Panc1 (cell line): ENCODE measurements around the gene MBD5. TPM values are rescaled to one million over a fixed set of nuclear protein-coding genes. Genes with fewer than 3 reads are reported as not detected.

Experiments used
- ATAC-seq: fragments of 200-7000 bp; cut with Tn5 transposase; 2 replicates; pipeline ENCODE4 v1.9.1; 2020; ENCODE audit warnings: mild to moderate bottlenecking, moderate library complexity
- BruUV-seq: library from RNA; stranded (reverse); fragments of 400-500 nt; replicated peaks from 2 replicates; lab custom pipeline; 2021; lab: Mats Ljungman, UMichigan
- CTCF ChIA-PET: fragments of 300-600 bp; sonication (Branson Sonifier 250); formaldehyde crosslinking; loops from one replicate; lab custom pipeline; 2022; ENCODE audit warnings: antibody characterized with exemption; lab: Charles Lee
- POLR2A ChIA-PET: fragments of 300-600 bp; sonication (Branson Sonifier 250); formaldehyde crosslinking; loops from one replicate; lab custom pipeline; 2022; ENCODE audit warnings: antibody characterized with exemption; lab: Charles Lee
- DNase-seq: peaks from one replicate; pipeline ENCODE4 v3.0.0-alpha.2; 2010; ENCODE audit warnings: low read depth, low spot score
- H3K27ac ChIP-seq: 2 replicates; pipeline ENCODE4 v1.5.1; 2011; ENCODE audit warnings: mild to moderate bottlenecking, low read length, inconsistent platforms
- H3K27me3 ChIP-seq: fragments of 200-500 bp; sonication (Bioruptor generic); 2 replicates; pipeline ENCODE4 v1.6.0; 2014; ENCODE audit warnings: low read length, inconsistent platforms; ENCODE audit not compliant: control insufficient read depth, insufficient read depth
- H3K36me3 ChIP-seq: fragments of 200-500 bp; sonication (Bioruptor generic); 2 replicates; pipeline ENCODE4 v1.5.1; 2014; ENCODE audit warnings: inconsistent platforms, mild to moderate bottlenecking, low read length, moderate library complexity; ENCODE audit not compliant: control insufficient read depth, insufficient read depth
- H3K4me1 ChIP-seq: 2 replicates; pipeline ENCODE4 v1.5.1; 2011; ENCODE audit warnings: inconsistent platforms, mild to moderate bottlenecking, low read length, moderate library complexity; ENCODE audit not compliant: control insufficient read depth, insufficient read depth
- H3K4me3 ChIP-seq, 2 experiments: 2 replicates each; pipeline ENCODE4 v1.5.1; 2011 to 2012; ENCODE audit warnings: low read depth in 2 of 2, low read length in 2 of 2, mild to moderate bottlenecking in 2 of 2, inconsistent platforms in 1 of 2, moderate library complexity in 1 of 2
- H3K9me3 ChIP-seq: fragments of 200-500 bp; sonication (Bioruptor generic); 2 replicates; pipeline ENCODE4 v1.5.1; 2014; ENCODE audit warnings: low read depth, mild to moderate bottlenecking, inconsistent platforms, low read length, moderate library complexity; ENCODE audit not compliant: control insufficient read depth, insufficient read depth
- POLR2AphosphoS5 ChIP-seq: IDR thresholded peaks from 2 replicates; pipeline ENCODE4 v1.6.1; 2012; ENCODE audit warnings: mild to moderate bottlenecking, low read depth, low read length, moderate library complexity
- SIN3A ChIP-seq: IDR thresholded peaks from 2 replicates; pipeline ENCODE4 v1.6.1; 2012; ENCODE audit warnings: low read depth, mild to moderate bottlenecking, low read length, moderate library complexity, borderline replicate concordance; ENCODE audit not compliant: insufficient read depth
- TCF7L2 ChIP-seq: IDR thresholded peaks from 2 replicates; pipeline ENCODE4 v1.6.1; 2011; ENCODE audit warnings: mild to moderate bottlenecking, low read depth, low read length, inconsistent platforms
- in situ Hi-C: cut with HindIII; loops from 2 replicates; pipeline ENCODE4 v1.10.0; 2016; ENCODE audit warnings: low sequenced_read_pairs, low pct_unique_long_range_greater_than_20kb
- intact Hi-C: fragments of 100-400 bp; cut with micrococcal nuclease; formaldehyde crosslinking; loops from one replicate; pipeline ENCODE4 v1.10.0; 2022; ENCODE audit not compliant: unreplicated experiment
- total RNA-seq: library from RNA; stranded (reverse); gene quantifications from one replicate; pipeline ENCODE4 v1.2.1, GENCODE V29; 2021; ENCODE audit not compliant: unreplicated experiment
- TF ChIP-seq, protein P1 (sequence below), 2 experiments: IDR thresholded peaks; 2 replicates each; pipeline ENCODE4 v1.6.1; 2011 to 2012; ENCODE audit warnings: low read depth in 2 of 2, control low read depth in 1 of 2, low read length in 1 of 2, mild to moderate bottlenecking in 1 of 2, moderate library complexity in 1 of 2; ENCODE audit not compliant: insufficient read depth in 1 of 2
- TF ChIP-seq, protein P2 (sequence below): fragments of 450-650 bp; IDR thresholded peaks from 2 replicates; pipeline ENCODE4 v1.5.1; 2017; ENCODE audit warnings: mild to moderate bottlenecking

MBD5 gene
- total RNA-seq, 1 experiment from 2014 or later: 40.2 TPM

DNA sequence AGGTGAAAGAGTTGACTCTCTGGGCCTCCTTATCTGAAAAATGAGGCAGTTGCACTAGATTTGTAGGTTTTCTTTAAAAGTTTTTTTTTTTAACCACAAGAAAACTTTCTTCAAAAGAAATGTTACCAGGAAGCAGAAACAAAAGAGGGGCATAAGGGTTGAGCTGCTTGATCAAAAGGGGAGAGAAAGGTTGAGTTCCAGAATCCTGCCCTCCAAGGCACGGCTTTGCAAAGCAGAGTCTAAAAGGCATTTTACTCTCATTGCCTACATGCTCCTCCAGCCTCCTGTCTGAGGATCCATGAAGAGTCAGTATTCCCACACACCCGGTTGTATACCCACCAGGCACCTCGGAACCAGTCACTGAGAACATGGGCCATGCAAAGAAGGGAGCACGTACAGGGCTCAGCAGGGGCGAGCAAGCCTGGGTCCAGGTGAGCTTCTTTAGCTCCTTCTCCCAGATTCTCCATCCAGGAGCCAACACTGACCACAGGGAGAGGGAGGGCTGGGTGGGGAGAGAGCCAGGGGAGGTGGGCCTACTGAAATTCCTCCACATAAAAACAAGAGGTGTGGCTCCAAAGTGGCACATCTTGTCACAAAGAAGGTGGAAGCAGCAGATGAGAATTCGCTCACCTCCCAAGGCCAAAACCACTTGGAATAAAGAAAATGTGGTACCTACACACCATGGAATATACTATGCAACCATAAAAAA is 507.6 kb downstream of the MBD5 start:
- H3K9me3 ChIP-seq: no peaks in the 10 kb centered on the region
- CTCF ChIA-PET: no interaction called here
- intact Hi-C loops (no loop called here), in situ Hi-C loops (no loop called here)
- H3K27ac ChIP-seq: no peak overlapping the region
- H3K4me1 ChIP-seq: no peaks in the 10 kb centered on the region
- TF ChIP-seq TCF7L2 (no peak), POLR2AphosphoS5 (no peak), SIN3A (no peak)
- TF ChIP-seq, protein P1, sequence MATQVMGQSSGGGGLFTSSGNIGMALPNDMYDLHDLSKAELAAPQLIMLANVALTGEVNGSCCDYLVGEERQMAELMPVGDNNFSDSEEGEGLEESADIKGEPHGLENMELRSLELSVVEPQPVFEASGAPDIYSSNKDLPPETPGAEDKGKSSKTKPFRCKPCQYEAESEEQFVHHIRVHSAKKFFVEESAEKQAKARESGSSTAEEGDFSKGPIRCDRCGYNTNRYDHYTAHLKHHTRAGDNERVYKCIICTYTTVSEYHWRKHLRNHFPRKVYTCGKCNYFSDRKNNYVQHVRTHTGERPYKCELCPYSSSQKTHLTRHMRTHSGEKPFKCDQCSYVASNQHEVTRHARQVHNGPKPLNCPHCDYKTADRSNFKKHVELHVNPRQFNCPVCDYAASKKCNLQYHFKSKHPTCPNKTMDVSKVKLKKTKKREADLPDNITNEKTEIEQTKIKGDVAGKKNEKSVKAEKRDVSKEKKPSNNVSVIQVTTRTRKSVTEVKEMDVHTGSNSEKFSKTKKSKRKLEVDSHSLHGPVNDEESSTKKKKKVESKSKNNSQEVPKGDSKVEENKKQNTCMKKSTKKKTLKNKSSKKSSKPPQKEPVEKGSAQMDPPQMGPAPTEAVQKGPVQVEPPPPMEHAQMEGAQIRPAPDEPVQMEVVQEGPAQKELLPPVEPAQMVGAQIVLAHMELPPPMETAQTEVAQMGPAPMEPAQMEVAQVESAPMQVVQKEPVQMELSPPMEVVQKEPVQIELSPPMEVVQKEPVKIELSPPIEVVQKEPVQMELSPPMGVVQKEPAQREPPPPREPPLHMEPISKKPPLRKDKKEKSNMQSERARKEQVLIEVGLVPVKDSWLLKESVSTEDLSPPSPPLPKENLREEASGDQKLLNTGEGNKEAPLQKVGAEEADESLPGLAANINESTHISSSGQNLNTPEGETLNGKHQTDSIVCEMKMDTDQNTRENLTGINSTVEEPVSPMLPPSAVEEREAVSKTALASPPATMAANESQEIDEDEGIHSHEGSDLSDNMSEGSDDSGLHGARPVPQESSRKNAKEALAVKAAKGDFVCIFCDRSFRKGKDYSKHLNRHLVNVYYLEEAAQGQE (IDR thresholded peaks at IDR 0.05; ENCODE audit: insufficient read depth in 1 of 2, low read depth in 2 of 2, low read length in 1 of 2): no peak
- TF ChIP-seq, protein P2, sequence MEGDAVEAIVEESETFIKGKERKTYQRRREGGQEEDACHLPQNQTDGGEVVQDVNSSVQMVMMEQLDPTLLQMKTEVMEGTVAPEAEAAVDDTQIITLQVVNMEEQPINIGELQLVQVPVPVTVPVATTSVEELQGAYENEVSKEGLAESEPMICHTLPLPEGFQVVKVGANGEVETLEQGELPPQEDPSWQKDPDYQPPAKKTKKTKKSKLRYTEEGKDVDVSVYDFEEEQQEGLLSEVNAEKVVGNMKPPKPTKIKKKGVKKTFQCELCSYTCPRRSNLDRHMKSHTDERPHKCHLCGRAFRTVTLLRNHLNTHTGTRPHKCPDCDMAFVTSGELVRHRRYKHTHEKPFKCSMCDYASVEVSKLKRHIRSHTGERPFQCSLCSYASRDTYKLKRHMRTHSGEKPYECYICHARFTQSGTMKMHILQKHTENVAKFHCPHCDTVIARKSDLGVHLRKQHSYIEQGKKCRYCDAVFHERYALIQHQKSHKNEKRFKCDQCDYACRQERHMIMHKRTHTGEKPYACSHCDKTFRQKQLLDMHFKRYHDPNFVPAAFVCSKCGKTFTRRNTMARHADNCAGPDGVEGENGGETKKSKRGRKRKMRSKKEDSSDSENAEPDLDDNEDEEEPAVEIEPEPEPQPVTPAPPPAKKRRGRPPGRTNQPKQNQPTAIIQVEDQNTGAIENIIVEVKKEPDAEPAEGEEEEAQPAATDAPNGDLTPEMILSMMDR: no peak
- POLR2A ChIA-PET: no interaction called here
- H3K4me3 ChIP-seq: no peak overlapping the region
- no TSS peak for BruUV-seq
- H3K27me3 ChIP-seq: peaks cover 6% of the 10 kb centered on the region; the same call in 1 of the 2 replicates
- no peaks in the 10 kb centered on the region for H3K36me3 ChIP-seq
- DNase-seq (no peak), ATAC-seq (no peak)

DNA sequence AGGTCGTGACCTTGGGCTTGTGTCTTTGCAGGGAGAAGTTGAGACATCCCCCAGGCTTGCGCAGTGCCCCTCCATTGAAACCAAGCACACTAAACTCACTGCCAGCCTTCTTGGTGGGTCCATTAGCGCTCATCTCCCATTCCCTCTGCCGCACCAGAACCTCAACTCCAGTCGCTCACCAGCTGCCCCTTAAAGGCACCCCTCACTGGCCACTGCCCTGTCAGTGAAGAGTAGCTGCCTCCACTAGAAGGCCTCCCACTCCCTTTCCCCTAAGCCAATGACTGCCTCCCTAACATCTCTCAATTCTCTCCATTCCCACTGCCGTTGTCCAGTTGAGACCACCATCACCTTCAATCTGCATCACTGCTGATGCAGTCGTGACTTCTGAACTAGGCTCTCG is 508.9 kb downstream of the MBD5 start:
- no peaks in the 10 kb centered on the region for H3K36me3 ChIP-seq
- H3K27me3 ChIP-seq: peaks cover 6% of the 10 kb centered on the region; the same call in 1 of the 2 replicates
- DNase-seq: no peak
- intact Hi-C loops (no loop called here), in situ Hi-C loops (no loop called here)
- POLR2A ChIA-PET: no interaction called here
- H3K9me3 ChIP-seq: no peaks in the 10 kb centered on the region
- H3K4me1 ChIP-seq: no peaks in the 10 kb centered on the region
- no peak overlapping the region for H3K27ac ChIP-seq
- ATAC-seq: no peak
- CTCF ChIA-PET: no interaction called here
- BruUV-seq: no TSS peak
- no peak overlapping the region for H3K4me3 ChIP-seq
- TF ChIP-seq, protein P1 (IDR thresholded peaks at IDR 0.05; ENCODE audit: insufficient read depth in 1 of 2, low read depth in 2 of 2, low read length in 1 of 2): no peak
- no peak for TF ChIP-seq SIN3A
- TF ChIP-seq, protein P2: no peak
- TF ChIP-seq TCF7L2: no peak
- no peak for TF ChIP-seq POLR2AphosphoS5
